HG03045 (cell line): ENCODE results near the gene STARD8.

ENCODE experiments used
- ATAC-seq: cut with Tn5 transposase; IDR thresholded peaks from one replicate; pipeline ENCODE4 v1.9.1; 2021; ENCODE audit warnings: mild to moderate bottlenecking, moderate library complexity; ENCODE audit not compliant: unreplicated experiment

The STARD8 gene

DNA sequence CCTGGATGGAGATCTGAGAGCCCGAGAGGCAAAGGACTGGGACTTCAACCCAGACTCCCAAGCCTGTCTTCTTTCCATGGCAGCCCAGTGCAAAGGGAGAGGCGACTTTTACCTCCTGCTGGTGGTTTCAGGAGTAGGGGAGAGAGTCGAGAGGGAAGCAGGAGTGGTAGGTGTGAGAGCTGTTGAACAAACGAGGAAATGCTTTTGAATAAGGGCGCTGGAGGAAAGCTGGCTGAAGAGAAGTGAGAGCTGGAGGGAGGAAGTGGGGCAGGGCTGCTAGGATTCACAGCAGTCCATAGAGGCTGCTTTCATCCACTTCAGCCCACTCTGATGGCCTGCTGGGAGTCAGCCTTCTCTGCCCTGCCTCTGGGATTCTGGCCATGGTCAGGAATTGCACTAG, 99.5 kb downstream of the STARD8 start:
- no peak for ATAC-seq

DNA sequence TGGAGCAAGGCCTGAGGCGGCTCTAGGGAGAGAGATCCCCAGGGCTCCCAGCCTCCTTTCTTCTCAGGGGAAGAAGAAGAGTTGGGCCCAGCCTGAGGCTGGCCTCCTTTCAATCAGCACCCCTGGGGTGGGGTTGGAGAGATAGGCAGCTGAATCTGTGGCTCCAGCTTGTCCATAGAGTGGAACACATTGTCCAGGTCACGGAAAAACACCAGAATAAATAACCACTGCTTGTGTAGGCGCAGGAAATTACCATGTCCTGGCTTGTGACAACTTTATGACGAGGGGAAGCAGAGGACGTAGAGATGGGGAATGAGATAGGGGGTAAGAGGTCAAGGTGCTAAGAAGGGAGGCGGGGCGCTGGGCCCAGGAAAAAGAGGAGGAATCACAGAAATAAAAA, 100.6 kb downstream of the STARD8 start:
- ATAC-seq, result no peak

DNA sequence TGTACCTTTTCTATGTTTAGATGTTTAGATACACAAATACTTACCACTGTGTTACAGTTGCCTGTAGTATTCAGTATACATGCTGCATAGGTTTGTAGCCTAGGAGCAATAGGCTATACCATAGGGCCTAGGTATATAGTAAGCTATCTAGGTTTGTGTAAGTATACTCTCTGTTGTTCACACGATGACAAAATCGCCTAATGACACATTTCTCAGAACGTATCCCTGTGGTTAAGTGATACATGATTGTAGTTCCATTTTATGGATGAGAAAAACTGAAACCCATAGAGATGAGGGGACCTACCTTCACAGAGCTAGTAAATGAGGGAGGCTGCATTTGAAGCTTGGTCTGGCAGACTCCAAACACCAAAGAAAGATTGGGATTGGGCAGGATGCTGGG, 102.0 kb downstream of the STARD8 start:
- ATAC-seq, result no peak

- ATAC-seq, result no peak
Measured at GRCh38 chrX:68750316-68750715, 102.8 kb downstream of the STARD8 start.

DNA sequence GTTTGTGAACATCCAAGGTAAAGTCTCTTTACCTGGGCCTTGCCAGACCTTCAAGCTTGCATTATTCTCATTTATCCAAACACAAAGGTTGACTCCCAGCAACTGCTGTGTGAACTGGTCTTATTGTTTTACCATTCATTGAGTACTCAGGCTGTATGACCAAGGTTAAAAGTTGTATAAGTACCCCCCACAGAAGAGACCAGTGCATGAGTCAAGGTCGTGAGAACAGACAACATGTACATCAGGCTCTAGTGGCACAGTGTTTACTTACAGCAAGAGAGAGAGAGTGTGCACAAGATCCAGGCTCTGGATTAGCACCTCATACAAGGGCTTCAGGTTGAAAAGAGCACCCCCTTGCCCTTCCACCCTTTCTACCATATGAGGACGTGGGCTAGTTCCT, 103.9 kb downstream of the STARD8 start:
- no peak for ATAC-seq

- no peak for ATAC-seq
Measured at GRCh38 chrX:68753218-68753617, 105.8 kb downstream of the STARD8 start.

DNA sequence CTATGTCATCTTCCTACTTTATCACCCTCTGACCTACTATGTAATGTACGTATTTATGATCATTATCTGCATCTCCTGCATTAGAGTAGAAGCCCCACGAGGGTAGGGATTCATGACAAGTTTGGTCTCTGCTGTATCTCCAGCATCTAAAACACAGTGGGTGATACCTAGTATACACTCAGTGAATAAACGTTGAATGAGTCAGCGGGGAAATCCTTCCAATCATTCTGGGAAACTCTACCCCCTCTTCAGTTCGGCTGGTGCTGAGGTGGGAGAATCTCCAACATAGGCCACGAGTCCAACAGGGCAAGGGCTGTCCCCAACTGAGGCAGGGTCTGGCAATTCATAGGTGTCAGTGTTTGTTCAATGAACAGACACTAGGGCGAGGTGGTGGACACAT, 106.9 kb downstream of the STARD8 start:
- no peak for ATAC-seq

DNA sequence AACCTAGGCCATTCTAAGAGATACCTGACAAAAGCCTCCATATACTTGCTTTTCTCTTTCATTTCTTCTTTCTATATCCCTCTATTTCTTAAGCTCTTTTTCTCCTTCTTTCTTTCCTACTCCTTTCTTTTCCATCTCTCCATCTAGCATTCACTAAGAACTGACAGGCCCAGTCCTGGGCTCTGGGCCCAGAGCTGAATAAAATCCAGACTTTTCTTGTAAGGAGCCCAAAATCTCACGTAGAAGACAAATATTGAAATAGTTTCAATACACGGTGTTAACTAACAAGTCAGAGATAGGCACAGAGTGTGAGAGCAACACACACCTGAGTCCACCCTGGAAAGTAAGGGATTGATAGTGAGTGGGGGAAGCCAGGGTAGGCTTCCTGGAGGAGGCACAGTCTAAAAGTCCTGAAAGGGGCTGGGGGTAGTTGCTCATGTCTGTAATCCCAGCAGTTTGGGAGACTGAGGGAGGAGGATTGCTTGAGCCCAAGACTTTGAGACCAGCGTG, 108.2 kb downstream of the STARD8 start:
- ATAC-seq, result no peak

DNA sequence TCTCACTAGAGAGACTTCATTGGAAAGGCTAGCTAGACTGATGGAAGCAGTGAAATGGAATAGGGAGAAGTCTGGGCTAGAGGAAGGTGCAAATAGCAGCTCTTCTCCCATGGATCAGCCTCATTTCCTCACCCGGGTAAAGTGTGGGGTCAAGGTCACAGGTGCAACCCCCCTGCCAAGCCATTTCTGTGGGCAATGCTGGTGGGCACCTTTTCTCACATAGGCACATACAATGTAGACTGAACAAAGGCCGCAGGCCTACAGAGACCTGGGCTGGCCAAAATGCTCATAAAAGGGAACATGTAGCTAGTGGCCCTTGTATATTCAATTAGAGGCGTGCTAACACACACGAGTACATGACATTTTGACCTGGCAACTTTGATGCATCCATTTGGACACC, 109.9 kb downstream of the STARD8 start:
- ATAC-seq, result no peak

DNA sequence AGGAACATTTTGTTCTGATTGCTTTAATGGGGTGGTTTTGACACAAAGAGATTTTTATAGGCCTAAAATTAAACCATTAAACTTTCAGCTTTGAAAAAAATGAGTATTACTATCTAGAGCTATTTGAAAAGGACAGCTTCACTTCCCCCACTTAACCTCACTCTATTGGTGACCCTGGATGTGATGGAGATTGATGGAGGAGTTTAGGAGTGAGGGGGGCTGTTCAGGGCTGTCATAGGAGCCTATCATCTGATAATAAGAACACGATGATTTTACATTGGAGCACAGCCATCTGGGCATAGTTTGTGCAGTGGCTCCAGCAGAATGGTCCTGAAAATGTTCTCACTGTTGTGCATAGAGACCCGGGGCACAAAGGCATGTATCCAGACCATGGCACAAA, 110.3 kb downstream of the STARD8 start:
- ATAC-seq, result no peak

DNA sequence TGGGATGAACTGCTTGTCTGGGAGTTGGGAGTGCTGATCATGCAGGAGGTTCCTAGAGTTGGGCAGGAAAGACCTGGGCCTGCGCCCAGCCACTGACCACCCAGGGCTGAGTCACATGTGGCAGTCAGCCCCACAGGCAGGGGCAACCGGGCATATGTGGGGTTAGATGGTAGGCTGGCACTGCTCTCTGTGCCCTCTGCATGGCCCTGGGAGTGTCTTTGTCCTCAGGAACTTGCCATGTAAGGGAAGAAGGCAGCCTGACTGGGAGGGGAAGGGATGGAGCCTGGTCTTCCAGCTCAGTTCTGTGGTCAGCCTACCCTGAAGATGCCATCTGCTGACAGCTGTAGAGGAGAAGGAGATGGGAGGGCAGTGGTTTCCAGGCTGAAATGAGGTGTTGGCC, 111.2 kb downstream of the STARD8 start:
- no peak for ATAC-seq

GRCh38 chrX:68761086-68761485, 113.6 kb downstream of the STARD8 start:
- no peak for ATAC-seq

- ATAC-seq, result no peak
Measured at GRCh38 chrX:68762766-68763165, 115.3 kb downstream of the STARD8 start.

GRCh38 chrX:68763481-68763880, 116.0 kb downstream of the STARD8 start:
- ATAC-seq, result no peak
